B cell (primary cell): ENCODE results near the gene ZBTB40. TPM values are rescaled to one million over a fixed set of nuclear protein-coding genes. Genes with fewer than 3 reads are reported as not detected.

Experiments
- ATAC-seq: fragments of 200-7000 bp; cut with Tn5 transposase; one replicate; pipeline ENCODE4 v1.10.0; 2021; ENCODE audit warnings: low read depth, mild to moderate bottlenecking, moderate number of reproducible peaks, moderate library complexity
- CTCF ChIA-PET: fragments of 350-600 bp; sonication (Branson Sonifier 250); formaldehyde crosslinking; loops from one replicate; lab custom pipeline; 2021; ENCODE audit warnings: antibody characterized with exemption, inconsistent platforms; lab: Charles Lee
- POLR2A ChIA-PET: fragments of 350-600 bp; sonication (Branson Sonifier 250); formaldehyde crosslinking; loops from one replicate; lab custom pipeline; 2021; ENCODE audit warnings: antibody characterized with exemption; lab: Charles Lee
- DNase-seq: peaks from one replicate; pipeline ENCODE4 v3.0.0; 2013
- H2AFZ ChIP-seq: 2 replicates; pipeline ENCODE4 v1.6.1; 2012; ENCODE audit warnings: mild to moderate bottlenecking, low read depth, low read length; ENCODE audit not compliant: insufficient read depth, poor library complexity, severe bottlenecking
- H3K27ac ChIP-seq, 2 donors: 1 replicate in 1 of 2; 2 replicates in 1 of 2; pipeline ENCODE4 v1.5.1; 2012 to 2013; ENCODE audit warnings: low read length in 2 of 2, mild to moderate bottlenecking in 2 of 2, moderate library complexity in 1 of 2
- H3K27me3 ChIP-seq, 4 experiments: fragments of 200-600 bp in 1 of 4; sonication (generic) in 1 of 4; replicated peaks in 1 of 4; 1 replicate in 2 of 4; 2 replicates in 2 of 4; pipeline versions ENCODE4 v1.6.1 to v1.7.0; 2013 to 2016; ENCODE audit warnings: low read length in 3 of 4, mild to moderate bottlenecking in 2 of 4, mixed read lengths in 1 of 4, moderate library complexity in 1 of 4; ENCODE audit not compliant: insufficient read depth in 4 of 4, control insufficient read depth in 3 of 4; ENCODE audit errors: control extremely low read depth in 1 of 4
- H3K36me3 ChIP-seq, 2 experiments: replicated peaks in 1 of 2; 1 replicate in 1 of 2; 2 replicates in 1 of 2; pipeline versions ENCODE4 v1.6.1 to v1.7.1; 2013; ENCODE audit warnings: low read length in 1 of 2; ENCODE audit not compliant: insufficient read depth in 2 of 2, control insufficient read depth in 1 of 2; ENCODE audit errors: control extremely low read depth in 1 of 2, extremely low read depth in 1 of 2
- H3K4me1 ChIP-seq, 2 donors: fragments of 200-600 bp in 1 of 2; sonication (generic) in 1 of 2; 1 replicate in 1 of 2; 2 replicates in 1 of 2; pipeline versions ENCODE4 v1.5.1 to v1.6.1; 2013 to 2017; ENCODE audit warnings: low read length in 2 of 2; ENCODE audit not compliant: control insufficient read depth in 2 of 2, insufficient read depth in 2 of 2
- H3K4me2 ChIP-seq: replicated peaks from 2 replicates; pipeline ENCODE3; 2012; ENCODE audit warnings: mild to moderate bottlenecking, low read depth, low read length; ENCODE audit not compliant: poor library complexity, severe bottlenecking
- H3K4me3 ChIP-seq, 5 experiments: fragments of 200-600 bp in 1 of 5; sonication (generic) in 1 of 5; 1 replicate in 3 of 5; 2 replicates in 2 of 5; pipeline versions ENCODE4 v1.5.1 to v1.7.0; 2011 to 2016; ENCODE audit warnings: low read length in 4 of 5, mild to moderate bottlenecking in 4 of 5, low read depth in 2 of 5, control low read depth in 1 of 5, moderate library complexity in 1 of 5; ENCODE audit not compliant: insufficient read depth in 1 of 5; ENCODE audit errors: control extremely low read depth in 1 of 5, extremely low read depth in 1 of 5
- H3K79me2 ChIP-seq: fragments of 200-600 bp; sonication (generic); one replicate; pipeline ENCODE4 v1.6.0; 2016; ENCODE audit warnings: low read length; ENCODE audit not compliant: control insufficient read depth, insufficient read depth
- H3K9ac ChIP-seq: fragments of 200-600 bp; sonication (generic); 2 replicates; pipeline ENCODE4 v1.6.1; 2017; ENCODE audit warnings: mild to moderate bottlenecking, low read length, moderate library complexity
- H3K9me3 ChIP-seq, 3 donors: one replicate each; pipeline versions ENCODE4 v1.6.1 to v1.7.1; 2013; ENCODE audit warnings: low read length in 2 of 3; ENCODE audit not compliant: control insufficient read depth in 2 of 3, insufficient read depth in 1 of 3; ENCODE audit errors: control extremely low read depth in 1 of 3
- H4K20me1 ChIP-seq: 2 replicates; pipeline ENCODE4 v1.6.0; 2012; ENCODE audit warnings: mild to moderate bottlenecking, low read length; ENCODE audit not compliant: insufficient read depth, control insufficient read depth, poor library complexity, severe bottlenecking
- H3K27ac Mint-ChIP-seq: one replicate; pipeline ENCODE4 v1.8.0; 2021; ENCODE audit warnings: mixed read lengths
- H3K27me3 Mint-ChIP-seq: one replicate; pipeline ENCODE4 v1.8.0; 2021; ENCODE audit warnings: mixed read lengths
- H3K4me1 Mint-ChIP-seq: one replicate; pipeline ENCODE4 v1.8.0; 2021; ENCODE audit warnings: mixed read lengths
- H3K4me3 Mint-ChIP-seq: one replicate; pipeline ENCODE4 v1.8.0; 2021; ENCODE audit warnings: mixed read lengths
- H3K9me3 Mint-ChIP-seq: one replicate; pipeline ENCODE4 v1.8.0; 2022; ENCODE audit warnings: mixed read lengths; ENCODE audit not compliant: insufficient read depth
- CTCF ChIP-seq: fragments of 200-600 bp; IDR thresholded peaks from one replicate; pipeline ENCODE4 v1.8.0; 2022; ENCODE audit warnings: antibody characterized with exemption, mild to moderate bottlenecking
- EZH2 ChIP-seq: IDR thresholded peaks from 2 replicates; pipeline ENCODE4 v1.6.1; 2012; ENCODE audit warnings: borderline replicate concordance, low read depth, mild to moderate bottlenecking, moderate library complexity, low read length; ENCODE audit not compliant: insufficient read depth, poor library complexity, severe bottlenecking
- WGBS: methylation state at CpG from one replicate; pipeline ENCODE4 v1.1.5; 2013; ENCODE audit warnings: missing lambda C conversion rate; ENCODE audit not compliant: insufficient coverage; 5-methylcytosine and 5-hydroxymethylcytosine counted together
- intact Hi-C: fragments of 100-400 bp; cut with micrococcal nuclease; formaldehyde crosslinking; loops from one replicate; pipeline ENCODE4 v1.10.0; 2022
- polyA plus RNA-seq: library from polyadenylated mRNA; depleted of rRNA; stranded (reverse); fragments of >200 nt; gene quantifications from 2 replicates; pipeline ENCODE4 v1.2.3, GENCODE V29; 2012
- total RNA-seq, 2 donors: library from RNA; stranded (reverse); fragments of 120-200 nt in 1 of 2; gene quantifications; 1 replicate in 1 of 2; 2 replicates in 1 of 2; pipeline versions ENCODE4 v1.2.3 to v1.2.4, GENCODE V29; 2013 to 2022

ZBTB40 gene
- total and polyA plus RNA-seq, 2 donors (not counting 1 experiment from before 2014, with no cell fraction given) = 30.9 to 51.9 TPM

GRCh38 chr1:22503721-22504410 lies 52.2 kb downstream of the ZBTB40 start:
- Histone ChIP-seq H3K27ac (no peak overlapping the region), H3K4me1 (no peaks in the 10 kb centered on the region), H3K9ac (no peak overlapping the region), H3K27me3 (no peaks in the 10 kb centered on the region), H4K20me1 (no peaks in the 10 kb centered on the region), H3K79me2 (no peaks in the 10 kb centered on the region), H3K4me3 (no peak overlapping the region), H3K4me2 (no peak overlapping the region), H3K9me3 (no peaks in the 10 kb centered on the region), H3K36me3 (peaks cover 0 to 47% of the 10 kb centered on the region in 2 experiments), H2AFZ (no peak overlapping the region)
- DNase-seq = no peak
- Mint-ChIP-seq H3K27me3 (no peaks in the 10 kb centered on the region), H3K4me1 (no peaks in the 10 kb centered on the region), H3K4me3 (no peak overlapping the region), H3K9me3 (no peaks in the 10 kb centered on the region), H3K27ac (no peak overlapping the region)
- intact Hi-C loops = no loop called here
- ATAC-seq = no peak
- CTCF ChIA-PET = interaction anchor here (0.5 kb wide), 1 partner anchor 168 kb away, joined by 4 read pairs; no protein-coding TSS in a partner anchor
- TF ChIP-seq CTCF = no peak
- TF ChIP-seq EZH2 = no peak
- POLR2A ChIA-PET = no interaction called here
- WGBS = 88% methylated on average over 1 of the region's 2 CpGs

GRCh38 chr1:22506130-22506692 lies 54.6 kb downstream of the ZBTB40 start:
- Histone ChIP-seq H4K20me1 (no peaks in the 10 kb centered on the region), H3K9me3 (no peaks in the 10 kb centered on the region), H3K4me3 (no peak overlapping the region), H3K79me2 (no peaks in the 10 kb centered on the region), H3K4me2 (no peak overlapping the region), H3K27ac (no peak overlapping the region), H3K9ac (no peak overlapping the region), H3K36me3 (peaks cover 0 to 67% of the 10 kb centered on the region in 2 experiments), H2AFZ (no peak overlapping the region), H3K4me1 (no peaks in the 10 kb centered on the region), H3K27me3 (no peaks in the 10 kb centered on the region)
- ATAC-seq = no peak
- no peak overlapping the region for H3K27ac Mint-ChIP-seq
- CTCF ChIA-PET = no interaction called here
- intact Hi-C loops = no loop called here
- whole genome bisulfite sequencing = 99% methylated on average over 8 of the region's 8 CpGs
- TF ChIP-seq CTCF (no peak), EZH2 (no peak)
- H3K27me3 Mint-ChIP-seq = no peaks in the 10 kb centered on the region
- DNase-seq = no peak
- no peaks in the 10 kb centered on the region for H3K4me1 Mint-ChIP-seq
- POLR2A ChIA-PET = no interaction called here
- H3K4me3 Mint-ChIP-seq = no peak overlapping the region
- H3K9me3 Mint-ChIP-seq = no peaks in the 10 kb centered on the region
